T-helper 2 cell treated with Interferon-gamma antibody and Interleukin-4, amounts not matched to agents 100 ng/mL and 5 ng/mL, for 36 hours (primary cell): ENCODE results near the gene MYOM1. TPM values are rescaled to one million over a fixed set of nuclear protein-coding genes. Genes with fewer than 3 reads are reported as not detected.

Source experiments
- intact Hi-C: fragments of 100-400 bp; cut with micrococcal nuclease; formaldehyde crosslinking; loops from one replicate; pipeline ENCODE4 v1.15.1; 2023
- total RNA-seq: library from RNA; stranded (reverse); gene quantifications from 2 replicates; pipeline ENCODE4 v1.2.3, GENCODE V29; 2022

MYOM1 gene
- total RNA-seq, 1 donor from 2014 or later: 1.5 TPM

DNA sequence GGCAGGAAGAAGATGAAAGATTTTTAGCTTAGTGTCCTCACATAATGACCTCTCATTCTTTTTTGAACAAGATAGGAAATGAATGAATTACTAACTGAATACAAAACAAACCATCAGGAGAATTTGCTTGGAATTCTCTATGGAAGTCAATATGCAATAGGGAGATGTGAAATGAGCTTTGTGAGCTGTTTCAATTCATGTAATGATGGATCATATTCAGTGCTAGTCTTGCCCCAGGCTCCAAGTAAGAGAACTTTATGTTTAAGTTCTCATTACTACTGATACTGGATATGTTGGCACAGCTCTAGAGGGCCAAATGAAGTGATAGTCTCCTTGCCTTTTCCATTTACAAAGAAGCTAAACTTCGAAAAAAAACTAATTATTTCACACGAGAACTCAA lies 29.2 kb downstream of the MYOM1 start:
- intact Hi-C loops: no loop called here

DNA sequence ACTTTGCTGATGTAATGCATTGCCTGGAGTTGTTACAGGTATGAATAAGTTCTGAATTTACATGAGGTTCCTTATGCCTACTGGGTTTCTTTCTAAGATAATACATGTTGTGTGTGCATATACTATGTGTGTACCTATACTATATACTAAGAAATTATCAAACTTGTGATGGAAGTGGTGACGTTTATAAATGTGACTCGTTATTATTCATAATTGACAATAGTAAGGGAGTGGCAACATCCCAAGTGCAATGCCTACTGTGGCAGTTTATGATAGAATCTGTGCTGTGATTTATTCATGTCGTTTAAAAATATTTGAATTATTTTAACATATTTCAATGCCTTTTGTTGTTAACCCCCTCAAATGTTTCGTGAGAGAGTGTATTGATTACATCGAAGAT lies 29.9 kb downstream of the MYOM1 start:
- intact Hi-C loops: no loop called here

DNA sequence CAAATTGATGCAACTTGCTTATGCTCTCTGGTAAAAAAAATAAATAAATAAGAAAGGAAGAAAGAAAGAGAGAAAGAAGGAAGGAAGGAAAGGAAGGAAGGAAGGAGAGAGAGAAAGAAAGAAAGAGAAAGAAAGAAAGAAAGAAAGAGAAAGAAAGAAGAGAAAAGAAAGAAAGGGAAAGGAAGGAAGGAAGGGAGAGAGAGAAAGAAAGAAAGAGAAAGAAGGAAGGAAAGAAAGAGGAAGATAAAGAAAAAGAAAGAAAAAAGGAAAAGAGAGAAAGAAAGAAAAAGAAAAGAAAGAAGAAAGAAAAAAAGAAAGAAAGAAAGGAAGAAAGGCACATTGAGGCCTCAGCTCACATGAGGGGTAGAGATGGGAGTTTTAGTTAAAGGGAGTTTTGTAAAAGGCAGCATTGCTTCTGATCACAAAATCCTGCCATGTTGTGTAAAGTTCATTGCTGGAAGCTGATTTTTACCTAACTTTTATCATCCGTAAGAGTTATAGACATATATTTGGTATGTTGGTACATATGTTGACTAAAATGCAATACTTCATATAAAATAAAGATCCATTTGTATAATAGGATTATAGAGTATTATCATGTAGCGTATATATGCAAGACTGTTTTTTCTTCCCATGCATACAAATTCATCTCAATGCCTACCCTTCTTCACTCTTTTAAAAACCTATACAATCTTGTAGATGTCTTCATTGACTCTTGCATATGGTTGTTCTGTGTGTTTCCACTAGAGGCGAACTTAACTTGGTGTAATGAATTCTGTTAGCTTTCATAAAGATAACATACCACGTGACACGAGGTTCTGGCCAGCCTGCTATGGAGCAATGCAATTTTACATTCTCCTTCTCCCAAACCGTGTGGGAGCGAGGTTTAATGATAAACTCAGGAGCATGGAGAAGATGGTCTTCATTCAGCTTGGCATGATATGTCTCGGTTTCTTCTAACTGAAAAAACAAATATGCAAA lies 32.8 kb downstream of the MYOM1 start:
- intact Hi-C loops: no loop called here

DNA sequence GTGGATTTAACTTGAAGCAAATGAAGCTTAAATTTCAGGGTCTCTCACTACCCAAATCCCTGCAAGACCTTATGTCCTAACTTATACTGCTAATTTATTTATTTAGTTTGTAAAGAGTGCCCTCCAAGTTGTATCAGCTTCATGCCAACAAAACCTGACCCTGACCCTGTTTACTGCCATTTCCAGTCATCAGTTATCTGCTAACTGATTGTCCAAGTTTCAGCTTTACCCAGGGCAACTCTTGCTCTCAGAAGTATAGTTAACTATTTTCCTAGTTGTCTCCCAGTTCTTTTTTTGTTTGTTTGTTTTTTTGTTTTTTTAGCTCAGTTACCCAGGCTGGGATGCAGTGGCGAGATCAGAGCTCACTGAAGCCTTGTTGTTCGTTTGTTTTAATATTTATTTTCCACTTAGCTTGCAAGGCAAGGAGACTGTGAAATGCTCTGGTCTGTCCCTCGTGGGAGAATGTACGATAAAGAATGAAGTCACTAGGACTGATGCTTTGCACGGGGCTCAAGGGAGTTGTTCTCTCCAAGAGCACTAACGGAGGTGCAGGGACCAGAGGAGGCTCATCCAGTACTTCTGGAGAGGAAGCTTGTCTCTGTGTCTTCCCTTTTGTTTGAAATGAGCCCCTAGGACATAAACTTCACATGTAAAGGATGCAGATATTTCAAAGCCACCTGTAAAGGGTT lies 35.3 kb downstream of the MYOM1 start:
- intact Hi-C loops: no loop called here

DNA sequence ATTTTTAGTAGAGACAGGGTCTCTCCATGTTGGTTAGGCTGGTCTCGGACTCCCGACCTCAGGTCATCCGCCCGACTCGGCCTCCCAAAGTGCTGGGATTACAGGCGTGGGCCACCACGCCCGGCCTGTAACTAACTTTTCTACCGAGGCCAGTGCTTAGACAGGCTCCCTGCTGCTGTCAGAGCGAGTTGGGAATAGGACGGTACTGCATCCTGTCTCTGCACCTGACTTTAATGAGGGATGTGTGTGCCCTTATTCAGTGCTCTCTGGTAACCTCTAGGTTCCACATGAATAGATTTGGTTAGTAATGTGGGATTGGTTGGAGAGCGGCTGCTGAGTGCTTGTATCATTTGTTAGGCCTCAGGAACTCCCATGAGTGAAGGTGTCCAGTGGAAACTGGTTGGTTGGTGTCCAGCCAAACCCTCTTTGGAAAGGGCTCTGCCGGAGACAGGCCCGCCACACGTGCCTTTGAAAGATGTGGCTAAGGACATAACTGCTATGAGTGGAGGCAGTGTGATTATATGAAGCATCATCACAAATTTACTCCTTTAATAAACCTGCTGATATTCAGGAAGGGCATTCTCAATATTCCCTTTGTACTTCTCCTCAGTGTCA lies 36.6 kb downstream of the MYOM1 start:
- intact Hi-C loops: no loop called here

DNA sequence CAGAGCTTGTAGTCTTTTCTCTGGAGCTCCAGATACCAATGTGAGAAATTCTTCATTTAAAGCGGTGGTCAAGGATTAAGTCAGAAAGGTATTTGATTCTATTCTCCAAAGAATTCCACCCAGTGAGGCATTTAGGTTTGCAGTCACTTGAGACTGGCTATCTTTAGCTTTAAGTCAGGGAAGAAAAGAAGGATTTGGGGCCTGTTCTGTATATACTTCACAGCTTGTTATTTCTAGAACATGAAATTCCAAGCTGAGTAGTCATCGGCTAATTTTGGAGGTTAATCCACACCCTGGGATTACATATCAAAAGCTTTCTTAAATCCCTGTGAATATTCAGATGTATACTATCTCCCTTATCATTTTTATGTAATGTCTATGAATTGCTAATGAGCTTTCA lies 39.4 kb downstream of the MYOM1 start:
- intact Hi-C loops: no loop called here

DNA sequence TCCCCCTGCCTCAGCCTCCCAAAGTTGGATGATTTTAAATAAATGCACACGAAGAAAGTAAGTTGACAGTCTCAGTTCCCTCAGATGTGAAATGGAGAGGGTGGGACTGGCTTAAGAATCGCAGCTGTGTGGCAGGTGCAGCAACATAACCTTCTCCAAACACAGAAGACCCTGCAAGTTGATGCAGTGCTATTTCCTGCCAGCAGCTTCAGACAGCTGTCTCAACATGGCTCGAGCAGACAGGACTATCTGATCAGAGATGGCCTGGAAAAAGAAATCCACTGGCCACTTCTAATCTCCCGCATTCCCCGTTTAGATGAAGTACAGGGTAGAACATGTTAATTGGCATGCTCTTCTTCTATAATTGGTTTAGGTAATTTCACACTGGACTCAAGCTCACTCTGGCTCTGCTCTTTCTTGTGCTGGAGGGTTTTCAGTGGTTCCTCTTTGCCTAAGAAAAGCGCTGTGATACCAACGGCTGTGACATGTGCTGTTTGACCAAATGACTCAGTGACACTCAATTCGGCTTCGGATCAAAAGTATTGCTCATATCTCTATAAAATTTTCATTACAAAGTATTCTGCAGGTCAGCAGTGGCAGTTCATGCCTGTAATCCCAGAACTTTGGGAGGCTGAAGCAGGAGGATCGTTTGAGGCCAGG lies 40.2 kb downstream of the MYOM1 start:
- intact Hi-C loops: no loop called here

DNA sequence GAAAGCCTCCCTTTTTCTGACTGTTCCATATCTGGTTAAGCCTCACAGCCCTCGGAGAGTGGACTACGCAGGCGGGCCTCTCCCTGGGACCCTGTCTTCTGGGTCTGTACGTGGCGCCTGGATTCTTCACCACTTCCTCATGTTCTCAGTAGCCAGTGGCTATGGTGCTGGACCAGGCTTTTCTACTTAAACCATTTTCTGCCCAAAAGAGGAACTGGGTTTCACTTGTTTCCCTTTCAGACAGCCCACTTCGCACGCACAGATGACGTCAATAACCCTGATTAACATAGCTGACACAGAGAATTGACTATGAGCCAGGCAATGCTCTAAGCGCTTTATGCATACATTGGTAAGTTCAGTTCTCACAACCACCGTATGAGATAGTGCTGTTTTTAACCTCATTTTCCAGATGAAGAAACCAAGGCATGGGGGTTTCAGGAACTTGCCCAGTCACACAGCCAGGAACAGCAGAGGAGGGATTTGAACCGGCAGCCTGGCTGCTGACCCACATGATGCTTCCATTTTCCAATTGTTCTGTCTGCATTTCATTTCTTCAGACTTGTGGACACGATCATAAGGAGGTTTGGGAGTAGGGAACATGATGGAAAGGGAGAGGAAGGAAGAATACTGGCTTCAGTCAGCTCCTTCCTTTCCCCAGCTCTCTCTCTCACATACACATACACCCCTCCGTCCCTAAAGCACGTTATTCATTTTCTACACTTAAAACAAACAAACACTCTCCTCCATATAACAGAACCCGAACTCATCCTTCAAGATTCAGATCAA lies 41.7 kb downstream of the MYOM1 start:
- intact Hi-C loops: no loop called here

DNA sequence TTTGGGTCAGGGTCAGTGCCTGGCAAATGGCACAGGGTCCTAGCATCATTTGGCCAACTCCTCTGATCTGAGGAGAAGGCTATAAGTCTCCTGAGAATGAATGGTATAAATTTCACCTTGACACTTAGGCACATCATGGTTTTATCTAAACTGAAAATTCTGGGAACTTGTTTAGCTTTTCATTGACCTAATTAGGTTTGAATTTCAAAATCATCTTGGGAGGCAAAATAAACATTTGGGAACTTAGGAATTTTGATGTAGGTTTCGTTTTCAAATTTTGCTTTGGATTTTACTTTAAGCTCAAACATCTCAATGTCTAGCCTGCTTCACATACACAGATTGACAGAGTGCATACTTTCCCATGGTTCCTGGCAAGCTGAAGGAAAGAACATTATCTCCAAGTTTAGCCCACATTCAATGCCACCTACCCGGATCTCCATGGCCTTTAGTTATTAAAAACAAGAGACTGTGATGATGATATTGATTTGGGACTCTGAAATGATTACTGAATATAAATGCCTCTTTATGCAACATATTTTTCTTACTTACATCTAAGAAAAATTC lies 44.5 kb downstream of the MYOM1 start:
- intact Hi-C loops: no loop called here

DNA sequence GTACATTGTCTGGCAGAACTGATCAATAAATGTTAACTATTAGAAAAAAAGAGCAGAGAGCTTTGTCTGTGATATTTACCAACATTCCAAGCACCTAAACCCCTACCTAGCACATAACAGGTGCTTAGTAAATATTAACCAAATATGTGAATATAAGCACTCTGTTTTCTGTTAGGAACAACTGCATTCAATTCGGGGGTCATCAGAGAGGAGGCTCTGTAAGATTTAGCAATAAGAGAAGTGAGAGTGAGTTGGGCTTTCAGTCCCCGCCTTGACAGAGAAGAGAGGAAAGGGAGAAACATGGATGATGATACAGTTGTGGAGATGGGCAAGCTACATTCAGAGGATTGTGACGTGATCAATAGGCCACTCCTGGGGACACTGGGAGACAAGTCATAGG lies 47.7 kb downstream of the MYOM1 start:
- intact Hi-C loops: loop anchor here (5.0 kb wide), 1 partner anchor 75 kb away; the partner anchor contains the start of gene MYL12A

DNA sequence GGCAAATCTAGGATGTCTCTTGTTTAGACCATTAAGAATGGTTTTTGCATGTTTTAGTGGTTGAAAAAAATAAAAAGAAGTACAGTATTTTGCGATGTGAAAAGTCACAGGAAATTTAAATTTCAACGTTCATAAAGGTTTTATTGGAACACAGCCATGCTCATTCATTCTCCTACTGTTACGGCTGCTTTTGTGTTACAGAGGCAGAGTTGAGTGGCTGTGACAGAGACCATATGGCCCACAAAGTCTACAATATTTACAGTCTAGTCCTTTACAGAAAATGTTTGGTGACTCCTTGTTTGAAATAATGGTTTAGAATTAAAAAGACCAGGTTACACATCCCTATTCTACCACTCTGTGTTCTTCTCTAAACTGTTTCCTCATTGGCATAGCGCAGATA lies 48.1 kb downstream of the MYOM1 start:
- intact Hi-C loops: loop anchor here (5.0 kb wide), 1 partner anchor 76 kb away; the partner anchor contains the start of gene MYL12A

DNA sequence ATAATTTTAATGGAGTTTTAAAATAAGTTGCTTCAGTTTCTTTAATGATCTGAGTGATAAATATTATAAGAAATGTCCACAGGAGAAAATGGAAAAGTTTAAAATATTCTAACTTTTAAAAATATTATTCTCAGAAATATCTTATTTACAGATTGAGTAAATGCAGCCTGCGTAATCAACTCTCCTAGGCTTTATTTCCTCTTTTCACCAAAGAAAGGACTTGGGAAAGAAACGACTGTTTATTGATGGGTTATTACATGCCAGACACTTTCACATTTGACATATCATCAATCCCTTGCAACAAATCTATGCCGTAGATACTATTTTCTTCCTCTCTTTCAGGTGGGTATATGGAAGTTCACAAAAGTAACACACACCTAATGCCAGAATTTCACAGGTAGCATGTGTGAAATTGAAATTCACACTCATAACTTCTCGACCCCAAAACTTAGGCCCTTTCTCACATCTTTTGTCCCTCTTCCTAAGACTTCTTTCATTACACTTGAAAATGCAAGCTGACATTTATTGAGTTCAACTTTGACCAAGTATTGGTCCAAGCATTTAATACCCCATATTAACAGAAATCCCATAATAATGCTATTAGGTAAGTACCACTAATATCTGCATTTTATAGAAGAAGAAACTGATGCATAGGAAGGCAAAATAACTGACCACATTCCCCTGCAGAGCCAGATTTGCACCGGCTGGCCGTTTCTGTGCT lies 49.2 kb downstream of the MYOM1 start:
- intact Hi-C loops: loop anchor here (5.0 kb wide), 1 partner anchor 77 kb away; the partner anchor contains the start of gene MYL12A

DNA sequence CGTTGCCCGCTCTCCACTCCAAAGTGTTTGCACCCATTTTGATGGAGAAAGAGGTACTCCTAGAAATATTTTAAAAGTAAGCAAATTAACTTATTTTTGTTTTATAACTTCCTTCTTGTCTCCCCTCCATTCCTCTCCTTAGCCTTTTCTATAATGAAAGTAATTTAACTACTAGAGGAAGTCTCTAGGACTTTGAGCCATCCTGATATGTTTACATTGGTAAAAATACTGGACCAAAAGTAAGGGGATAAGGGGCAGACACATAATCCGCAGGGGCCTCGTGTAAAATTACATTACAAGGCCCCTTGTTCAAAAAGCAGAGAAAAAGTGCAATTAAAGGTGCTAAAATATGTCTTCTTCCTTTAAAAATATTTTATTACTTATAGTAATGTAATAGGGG lies 55.4 kb downstream of the MYOM1 start:
- intact Hi-C loops: no loop called here

DNA sequence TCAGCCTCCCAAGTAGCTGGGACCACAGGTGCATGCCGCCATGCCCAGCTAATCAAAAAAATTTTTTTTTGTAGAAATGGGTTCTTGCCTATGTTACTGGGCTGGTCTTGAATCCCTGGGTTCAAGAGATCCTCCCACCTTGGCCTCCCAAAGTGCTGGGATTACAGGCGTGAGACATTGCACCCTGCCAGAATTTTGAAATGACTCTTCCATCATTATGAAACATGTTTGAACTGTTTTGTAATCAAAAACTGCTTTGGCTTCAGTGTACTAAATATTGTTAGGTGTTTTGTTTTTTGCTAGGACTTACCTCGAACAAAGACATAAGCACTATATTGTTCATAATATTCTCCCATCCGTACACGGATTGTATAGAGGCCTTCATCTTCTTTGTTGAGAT lies 55.8 kb downstream of the MYOM1 start:
- intact Hi-C loops: no loop called here

DNA sequence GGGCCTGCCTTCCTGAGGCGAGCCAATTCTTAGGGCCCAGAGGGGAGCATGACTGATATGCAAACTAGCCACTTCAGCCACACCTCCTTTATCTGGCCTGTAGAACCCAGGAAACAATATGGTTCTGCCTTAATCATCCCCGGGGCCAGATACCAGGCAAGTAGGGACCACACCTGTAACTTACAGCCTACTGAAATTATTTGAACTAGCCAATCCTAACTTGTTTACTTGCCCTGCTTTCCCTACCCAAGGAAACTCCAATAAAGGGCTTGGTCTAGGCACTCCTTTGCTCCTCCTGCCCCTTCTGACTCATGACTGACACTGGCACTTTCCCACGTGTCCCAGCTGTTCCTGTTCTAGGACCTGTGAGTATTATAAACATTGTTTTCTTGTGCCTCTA lies 57.6 kb downstream of the MYOM1 start:
- intact Hi-C loops: no loop called here

DNA sequence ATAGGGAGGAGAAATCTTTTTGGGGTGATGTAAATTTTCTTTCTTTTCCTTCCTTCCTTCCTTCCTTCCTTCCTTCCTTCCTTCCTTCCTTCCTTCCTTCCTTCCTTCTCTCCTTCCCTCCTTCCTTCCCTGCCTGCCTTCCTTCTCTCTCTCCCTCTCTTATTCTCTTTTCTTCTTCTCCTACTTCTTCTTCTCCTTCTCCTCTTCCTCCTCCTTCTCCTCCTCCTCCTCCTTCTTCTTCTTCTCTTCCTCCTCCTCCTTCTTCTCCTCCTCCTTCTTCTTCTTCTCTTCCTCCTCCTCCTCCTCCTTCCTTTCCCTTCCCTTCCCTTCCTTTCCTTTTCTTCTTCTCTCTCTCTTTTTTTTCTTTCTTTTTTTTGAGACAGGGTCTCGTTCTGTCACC lies 59.9 kb downstream of the MYOM1 start:
- intact Hi-C loops: no loop called here

DNA sequence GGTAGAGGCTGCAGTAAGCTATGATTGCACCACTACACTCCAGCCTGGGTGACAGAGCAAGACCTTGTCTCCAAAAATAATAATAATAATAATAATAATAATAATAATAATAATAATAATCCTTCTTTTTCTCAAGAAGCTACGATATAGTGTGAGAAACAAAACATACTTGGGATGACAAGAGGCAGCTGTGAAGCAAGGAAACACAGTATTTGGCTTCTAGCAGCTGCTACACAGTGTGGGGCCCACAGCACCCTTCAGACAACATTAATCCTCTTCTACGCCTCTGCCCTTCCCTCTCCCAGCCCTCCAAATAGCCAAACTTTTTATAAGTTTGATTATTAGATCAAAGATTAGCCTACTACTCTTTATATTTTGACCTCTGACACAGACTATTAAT lies 62.2 kb downstream of the MYOM1 start:
- intact Hi-C loops: no loop called here

DNA sequence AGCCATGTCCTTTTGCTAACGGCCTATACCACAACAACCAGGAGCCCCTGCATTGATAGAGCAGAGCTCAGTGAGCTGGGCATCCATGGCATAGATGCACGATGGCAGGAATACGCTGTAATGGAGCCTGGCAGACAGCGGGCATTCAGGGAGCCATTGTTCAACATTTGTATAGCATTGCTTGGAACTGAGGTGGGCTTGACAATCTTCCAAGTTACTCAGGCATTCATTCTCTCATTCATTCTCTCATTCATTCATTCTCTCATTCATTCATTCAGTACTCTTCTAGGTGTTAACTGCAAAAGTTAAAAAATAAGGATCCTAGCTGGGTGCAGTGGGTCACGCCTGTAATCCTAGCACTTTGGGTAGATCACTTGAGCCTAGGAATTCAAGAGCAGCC lies 62.7 kb downstream of the MYOM1 start:
- intact Hi-C loops: no loop called here

DNA sequence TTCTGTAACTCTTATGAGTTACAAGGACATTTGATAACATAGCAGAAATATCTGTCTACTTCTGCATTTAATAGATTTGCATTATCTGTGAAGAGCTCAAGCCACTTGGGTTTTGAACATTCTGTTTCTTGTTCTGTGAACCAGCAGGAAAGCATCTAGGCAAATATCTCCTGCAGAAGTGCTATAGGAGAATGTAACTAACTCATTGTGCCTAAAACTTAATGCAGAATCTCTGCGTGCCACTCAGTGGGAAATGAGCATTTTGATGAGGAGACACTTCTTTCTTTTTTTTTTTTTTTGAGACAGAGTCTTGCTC lies 63.5 kb downstream of the MYOM1 start:
- intact Hi-C loops: no loop called here

DNA sequence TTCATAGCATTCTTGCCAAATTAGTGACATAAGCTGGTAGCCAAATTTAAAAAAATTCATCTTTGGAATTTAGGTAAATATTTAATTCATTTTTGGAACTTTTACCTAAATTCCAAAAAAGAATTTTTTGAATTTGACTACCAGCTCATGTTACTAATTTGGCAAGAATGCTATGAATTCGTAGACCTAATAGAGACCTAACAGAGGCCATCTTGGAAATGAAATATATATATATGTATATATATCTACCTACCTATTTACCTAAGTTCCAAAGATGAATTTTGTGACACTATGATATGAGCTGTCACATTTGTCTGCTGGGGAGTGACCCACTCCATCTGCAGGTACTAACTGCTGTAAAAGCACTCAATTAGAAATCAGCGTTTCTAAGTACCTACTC lies 65.6 kb downstream of the MYOM1 start:
- intact Hi-C loops: no loop called here
